Skeletal muscle tissue (tissue), 4 donors: Measurements from ENCODE around the gene CD59. TPM values are rescaled to one million over a fixed set of nuclear protein-coding genes. Genes with fewer than 3 reads are reported as not detected.
A peak's percentile ranks its signal among the peaks of the same experiment; 100 is the strongest.

Source experiments
- H3K27ac ChIP-seq: one replicate; pipeline ENCODE4 v1.7.0; 2013; ENCODE audit warnings: mild to moderate bottlenecking, low read depth, low read length, inconsistent platforms
- H3K27me3 ChIP-seq, 3 donors: one replicate each; pipeline ENCODE4 v1.7.0; 2013; ENCODE audit warnings: low read length in 3 of 3; ENCODE audit not compliant: control insufficient read depth in 3 of 3, insufficient read depth in 3 of 3
- H3K36me3 ChIP-seq, 3 donors: one replicate each; pipeline ENCODE4 v1.7.0; 2013; ENCODE audit warnings: low read length in 3 of 3; ENCODE audit not compliant: control insufficient read depth in 3 of 3, insufficient read depth in 3 of 3
- H3K4me1 ChIP-seq, 3 donors: one replicate each; pipeline ENCODE4 v1.7.0; 2013; ENCODE audit warnings: low read length in 3 of 3, mild to moderate bottlenecking in 3 of 3; ENCODE audit not compliant: control insufficient read depth in 3 of 3, insufficient read depth in 3 of 3
- H3K4me3 ChIP-seq, 3 donors: one replicate each; pipeline ENCODE4 v1.7.0; 2013; ENCODE audit warnings: low read length in 3 of 3
- H3K9ac ChIP-seq, 3 donors: one replicate each; pipeline ENCODE4 v1.7.0; 2013; ENCODE audit warnings: low read length in 3 of 3, mild to moderate bottlenecking in 3 of 3, moderate library complexity in 2 of 3, low read depth in 1 of 3
- H3K9me3 ChIP-seq, 3 donors: one replicate each; pipeline ENCODE4 v1.7.0; 2013; ENCODE audit warnings: low read length in 3 of 3; ENCODE audit not compliant: control insufficient read depth in 3 of 3
- total RNA-seq: library from RNA; depleted of rRNA; stranded (reverse); fragments of >200 nt; gene quantifications from one replicate; pipeline ENCODE4 v1.2.3, GENCODE V29; 2014
- donor health status: Osteomylitis.

The CD59 gene
- total RNA-seq, 1 donor from 2014 or later, result 64.7 TPM

DNA sequence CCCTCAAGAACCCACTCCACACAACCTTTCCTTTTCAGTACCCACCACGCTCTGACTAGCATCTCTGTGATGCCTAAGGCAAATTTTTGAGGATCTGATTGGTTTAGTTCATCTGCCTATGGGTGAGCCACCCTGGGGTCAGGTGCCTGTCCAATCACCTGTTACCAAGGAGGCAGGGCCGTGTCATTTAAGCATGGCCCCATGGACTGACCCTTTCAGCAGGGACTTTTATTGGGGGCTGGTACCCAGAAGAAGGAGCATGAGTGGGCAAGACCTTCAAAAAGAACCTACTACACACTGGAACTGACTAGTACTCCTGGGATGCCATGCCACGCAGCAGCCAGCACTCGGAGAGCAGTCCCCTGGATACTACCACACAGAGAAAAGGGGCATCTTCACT lies 64.0 kb downstream of the CD59 start:
- H3K4me1 ChIP-seq, result peaks cover 0 to 14% (median 9%) of the 10 kb centered on the region in 3 donors
- no peaks in the 10 kb centered on the region for H3K27me3 ChIP-seq
- no peak overlapping the region for H3K27ac ChIP-seq
- H3K4me3 ChIP-seq, result no peak overlapping the region
- H3K9ac ChIP-seq, result no peak overlapping the region
- H3K36me3 ChIP-seq, result no peaks in the 10 kb centered on the region
- H3K9me3 ChIP-seq, result no peaks in the 10 kb centered on the region

DNA sequence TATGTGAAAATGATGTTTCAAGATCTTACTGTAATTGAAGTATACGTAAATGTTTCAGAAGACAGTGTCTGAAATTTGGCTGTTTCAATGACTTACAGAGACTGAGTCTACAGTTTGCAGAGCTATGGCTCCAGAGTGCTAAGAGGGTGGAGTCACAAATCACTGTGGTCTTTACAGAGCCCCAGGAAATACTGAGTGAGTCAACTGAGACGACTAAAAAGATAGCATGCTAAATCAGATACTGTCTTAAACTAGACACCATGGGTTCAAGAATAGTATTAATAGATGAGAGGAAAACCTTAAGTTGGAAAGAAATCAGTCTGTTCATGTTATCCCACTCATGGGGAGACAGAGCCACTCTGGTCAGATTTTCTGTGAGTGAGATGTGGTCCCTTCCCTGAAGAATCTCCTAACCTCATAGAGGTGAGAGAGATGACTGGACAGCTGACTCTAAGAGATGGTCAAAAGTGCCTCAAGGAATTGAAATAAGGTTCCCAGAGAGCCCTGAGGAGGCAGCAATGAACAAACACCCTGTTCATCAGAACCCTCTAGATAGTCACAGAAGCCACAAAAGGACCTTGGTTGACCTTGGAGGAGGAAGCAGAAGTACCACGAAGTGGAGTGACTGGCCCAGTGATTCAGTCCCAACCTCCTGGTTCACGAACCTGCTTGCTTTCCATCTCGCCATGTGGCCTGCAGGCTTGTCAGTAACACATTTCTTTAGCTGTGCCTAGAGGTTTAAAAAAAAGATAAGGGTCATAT lies 65.8 kb downstream of the CD59 start:
- Histone ChIP-seq H3K9me3 (no peaks in the 10 kb centered on the region), H3K27ac (no peak overlapping the region), H3K27me3 (no peaks in the 10 kb centered on the region), H3K4me3 (no peak overlapping the region), H3K9ac (no peak overlapping the region), H3K36me3 (no peaks in the 10 kb centered on the region), H3K4me1 (peaks cover 0 to 14% (median 9%) of the 10 kb centered on the region in 3 donors)

DNA sequence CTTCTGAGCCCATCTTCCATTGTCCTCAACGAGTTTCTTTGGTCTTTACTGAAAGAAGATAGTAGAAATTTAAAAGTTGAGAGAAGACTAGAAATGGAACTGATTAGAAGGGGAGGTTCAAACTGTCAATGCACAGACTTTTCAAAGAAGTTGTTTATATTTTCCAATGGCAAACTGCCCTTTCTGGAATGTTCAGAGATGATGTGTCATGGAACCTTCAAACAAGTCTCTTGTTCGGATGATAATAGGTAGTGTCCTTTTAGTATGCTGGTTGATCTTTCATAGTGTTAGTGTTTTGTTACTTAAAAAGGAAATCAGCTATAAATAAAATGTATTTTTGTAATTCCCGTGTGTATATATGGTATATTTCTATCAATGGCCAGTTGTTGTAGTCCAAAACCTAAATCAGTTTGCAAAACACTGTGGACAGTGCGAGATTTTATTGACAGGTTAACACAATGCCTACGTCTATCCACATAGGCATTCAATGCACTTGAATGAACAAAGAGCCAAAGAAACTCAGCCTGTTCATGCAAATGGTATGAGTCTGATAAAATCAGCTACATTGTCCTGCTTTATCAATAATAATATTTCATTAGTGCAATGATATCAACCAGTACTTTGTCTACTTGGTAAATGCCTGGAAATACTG lies 66.5 kb downstream of the CD59 start:
- Histone ChIP-seq H3K4me3 (no peak overlapping the region), H3K9ac (no peak overlapping the region), H3K9me3 (no peaks in the 10 kb centered on the region), H3K27ac (no peak overlapping the region), H3K27me3 (no peaks in the 10 kb centered on the region), H3K36me3 (no peaks in the 10 kb centered on the region), H3K4me1 (peaks cover 0 to 17% (median 9%) of the 10 kb centered on the region in 3 donors)

DNA sequence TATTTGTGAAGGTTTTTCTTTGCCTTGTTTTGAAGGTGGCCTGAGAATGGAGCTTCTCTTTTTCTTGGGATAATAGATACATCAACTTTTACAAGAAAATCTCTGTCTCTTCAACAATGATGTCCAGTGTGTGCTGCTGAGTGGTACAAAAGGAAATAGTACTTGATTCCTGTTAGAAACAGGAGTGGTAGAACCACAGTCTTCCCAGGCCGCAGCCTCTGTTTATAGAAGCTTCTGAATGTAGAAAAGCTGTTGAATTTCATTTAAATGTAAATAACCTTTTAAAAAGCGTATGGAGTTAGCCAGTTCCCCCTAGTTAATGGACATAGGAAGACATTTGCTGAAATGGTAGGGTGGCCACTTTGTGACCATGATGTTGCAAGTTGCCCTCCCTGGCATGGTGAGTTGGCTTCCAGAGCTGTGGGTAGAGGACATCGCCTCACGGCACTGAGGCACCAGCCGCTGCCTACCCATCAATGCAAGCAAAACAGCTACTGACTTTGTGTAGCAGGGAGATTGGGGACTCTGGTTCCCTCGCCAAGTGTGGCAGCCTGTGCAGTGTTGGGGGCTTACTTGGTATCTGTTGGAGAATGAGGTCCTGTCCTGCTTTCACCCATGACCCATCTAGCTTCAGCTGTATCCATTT lies 67.1 kb downstream of the CD59 start:
- Histone ChIP-seq H3K4me1 (peaks cover 0 to 12% (median 6%) of the 10 kb centered on the region in 3 donors), H3K36me3 (no peaks in the 10 kb centered on the region), H3K27me3 (no peaks in the 10 kb centered on the region), H3K27ac (no peak overlapping the region), H3K9ac (no peak overlapping the region), H3K9me3 (no peaks in the 10 kb centered on the region), H3K4me3 (peak overlapping the region in 1 of 3 donors; percentile 3)

DNA sequence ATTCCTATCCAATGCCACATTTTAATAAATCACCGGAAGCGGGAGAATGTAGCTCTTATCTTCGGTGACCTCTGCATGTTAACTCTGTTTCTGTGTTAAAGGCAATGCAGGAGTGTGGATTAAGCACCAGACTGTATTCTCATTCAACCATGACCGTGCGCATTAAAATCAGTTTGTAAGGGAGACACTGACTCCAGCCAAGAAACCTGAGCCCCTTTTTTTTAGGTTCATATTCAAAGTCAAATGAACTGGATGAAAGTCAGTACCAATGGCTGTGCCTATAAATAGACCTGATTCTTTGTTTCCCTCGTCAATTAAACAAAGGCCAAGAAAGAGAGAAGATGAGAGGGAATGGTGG lies 67.8 kb downstream of the CD59 start:
- H3K9me3 ChIP-seq, result no peaks in the 10 kb centered on the region
- H3K36me3 ChIP-seq, result no peaks in the 10 kb centered on the region
- H3K9ac ChIP-seq, result no peak overlapping the region
- no peak overlapping the region for H3K4me3 ChIP-seq
- no peaks in the 10 kb centered on the region for H3K27me3 ChIP-seq
- no peak overlapping the region for H3K27ac ChIP-seq
- H3K4me1 ChIP-seq, result peaks cover 0 to 12% (median 4%) of the 10 kb centered on the region in 3 donors

DNA sequence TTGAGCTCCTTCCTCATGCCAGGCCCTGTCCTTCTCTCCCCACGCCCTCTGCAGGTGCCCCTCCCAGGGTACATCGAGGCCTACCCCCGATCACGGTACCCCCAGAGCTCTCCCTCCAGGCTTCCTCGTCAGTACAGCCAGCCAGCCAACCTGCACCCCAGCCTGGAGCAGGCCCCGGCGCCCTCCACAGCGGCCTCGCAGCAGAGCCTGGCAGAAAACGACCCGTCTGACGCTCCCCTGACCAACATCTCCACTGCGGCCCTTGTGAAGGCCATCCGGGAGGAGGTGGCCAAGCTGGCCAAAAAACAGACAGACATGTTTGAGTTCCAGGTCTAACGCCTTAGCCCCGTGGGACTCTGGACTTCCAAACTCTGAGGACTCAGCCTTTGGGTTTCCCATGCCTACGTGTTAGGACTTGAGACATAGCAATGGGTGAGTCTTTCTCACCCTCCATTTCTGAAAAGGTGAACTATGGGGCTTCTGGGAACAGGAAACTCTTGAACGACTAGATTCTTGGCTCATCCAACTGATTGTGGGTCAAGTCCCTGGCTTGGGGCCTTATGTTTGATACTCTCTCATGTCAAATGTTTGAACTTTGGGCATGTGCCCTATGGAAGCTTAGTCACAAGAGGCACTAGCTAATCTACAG lies 68.3 kb downstream of the CD59 start:
- no peaks in the 10 kb centered on the region for H3K27me3 ChIP-seq
- no peak overlapping the region for H3K4me3 ChIP-seq

DNA sequence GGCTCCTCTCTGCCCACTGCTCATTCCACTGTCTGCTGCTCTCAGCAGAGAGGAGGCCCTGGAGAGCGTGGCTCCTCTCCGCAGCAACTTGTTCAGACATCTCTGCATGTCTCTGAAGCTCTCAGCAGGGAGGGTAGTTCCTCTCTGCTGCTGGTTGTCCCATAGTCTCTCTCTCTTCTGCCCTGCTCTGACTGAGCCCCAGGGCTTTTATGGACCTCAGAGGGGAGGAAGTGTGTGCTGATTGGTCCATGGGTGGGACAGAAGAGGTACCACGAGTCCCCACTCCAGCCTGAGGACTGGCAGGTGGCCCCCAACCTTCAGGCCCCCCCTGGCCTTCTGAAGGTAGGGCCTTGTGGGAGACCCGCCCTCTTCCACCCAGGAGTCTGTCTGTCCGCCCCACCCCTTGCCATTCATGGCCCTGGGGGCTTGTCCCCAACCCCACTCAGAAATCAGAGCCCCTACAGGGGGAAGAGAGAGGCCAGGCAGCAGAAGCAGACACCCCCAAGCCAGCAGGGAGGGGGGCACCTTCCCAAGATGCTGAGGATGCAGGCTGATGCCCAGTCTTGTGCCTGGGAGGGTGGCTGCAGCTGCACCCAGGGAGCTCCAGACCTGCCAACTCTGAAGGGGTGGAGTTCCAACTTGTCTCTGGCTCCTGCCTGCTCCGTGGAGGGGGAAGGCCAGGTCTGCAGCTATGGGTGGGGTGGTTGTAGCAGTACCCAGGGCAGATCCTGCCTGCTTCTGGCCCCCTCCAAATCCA lies 70.7 kb downstream of the CD59 start:
- no peaks in the 10 kb centered on the region for H3K9me3 ChIP-seq
- no peak overlapping the region for H3K27ac ChIP-seq
- peaks cover 0 to 14% (median 4%) of the 10 kb centered on the region in 3 donors for H3K4me1 ChIP-seq
- no peak overlapping the region for H3K9ac ChIP-seq
- H3K36me3 ChIP-seq, result no peaks in the 10 kb centered on the region
- H3K4me3 ChIP-seq, result no peak overlapping the region
- H3K27me3 ChIP-seq, result no peaks in the 10 kb centered on the region

More for the DNA sequence above, 68.3 kb downstream of the CD59 start:
- H3K27ac ChIP-seq, result no peak overlapping the region
- H3K9me3 ChIP-seq, result no peaks in the 10 kb centered on the region
- peaks cover 0 to 14% (median 4%) of the 10 kb centered on the region in 3 donors for H3K4me1 ChIP-seq
- H3K9ac ChIP-seq, result no peak overlapping the region
- no peaks in the 10 kb centered on the region for H3K36me3 ChIP-seq

DNA sequence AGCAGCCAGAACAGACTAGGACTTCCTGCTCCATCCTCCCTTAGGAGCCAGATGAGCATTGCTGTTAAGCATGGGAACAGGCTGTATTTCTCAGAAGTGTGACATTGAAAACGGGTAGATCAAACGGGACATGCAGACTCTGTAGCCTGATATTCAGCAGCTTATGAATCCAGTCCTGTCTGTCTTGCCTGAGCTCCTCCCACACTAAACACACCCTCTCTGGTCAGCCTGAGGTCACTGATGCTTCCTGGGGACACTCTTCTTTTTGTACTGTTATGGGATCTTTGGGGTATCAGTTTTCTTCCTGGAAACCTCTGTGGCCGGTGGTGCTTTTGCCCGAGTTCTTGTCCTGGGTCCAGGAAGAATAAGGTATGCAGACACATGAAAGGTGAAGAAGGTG lies 71.4 kb downstream of the CD59 start:
- no peaks in the 10 kb centered on the region for H3K27me3 ChIP-seq
- H3K9me3 ChIP-seq, result no peaks in the 10 kb centered on the region
- no peak overlapping the region for H3K9ac ChIP-seq
- H3K4me3 ChIP-seq, result no peak overlapping the region
- H3K36me3 ChIP-seq, result no peaks in the 10 kb centered on the region
- peaks cover 0 to 14% (median 4%) of the 10 kb centered on the region in 3 donors for H3K4me1 ChIP-seq
- H3K27ac ChIP-seq, result no peak overlapping the region

DNA sequence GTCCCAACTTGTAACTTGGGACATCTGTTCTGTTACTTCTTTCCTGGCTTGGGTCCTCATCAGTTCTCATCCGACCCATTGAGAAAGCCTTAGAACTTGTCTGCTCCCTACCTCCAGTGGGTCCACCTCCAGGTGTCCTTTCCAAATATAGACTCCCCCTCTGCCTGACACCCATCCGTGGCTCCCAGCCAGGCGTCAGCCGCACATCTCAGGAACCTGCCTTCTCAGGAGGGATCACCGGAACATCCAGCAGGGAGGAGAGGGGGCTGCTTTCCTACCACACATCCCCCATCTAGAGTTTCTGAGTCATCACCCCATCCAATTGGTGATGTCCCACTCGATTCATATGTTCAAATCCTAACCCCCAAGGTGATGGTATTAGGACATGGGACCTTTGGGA lies 72.1 kb downstream of the CD59 start:
- Histone ChIP-seq H3K36me3 (no peaks in the 10 kb centered on the region), H3K9ac (no peak overlapping the region), H3K27ac (no peak overlapping the region), H3K4me3 (no peak overlapping the region), H3K27me3 (no peaks in the 10 kb centered on the region), H3K9me3 (no peaks in the 10 kb centered on the region), H3K4me1 (peaks cover 0 to 14% (median 4%) of the 10 kb centered on the region in 3 donors)
